Prostate gland (tissue), 2 donors: Measurements from ENCODE around the gene WDR77. TPM values are rescaled to one million over a fixed set of nuclear protein-coding genes. Genes with fewer than 3 reads are reported as not detected.

Experiments used
- DNase-seq: peaks from one replicate; pipeline ENCODE4 v3.0.0-alpha.2; 2019; ENCODE audit warnings: low spot score
- H3K27ac ChIP-seq, 2 donors: fragments of 200-600 bp; sonication (generic); 2 replicates each; pipeline ENCODE4 v1.5.1; 2017 to 2019
- H3K27me3 ChIP-seq: fragments of 200-600 bp; sonication (generic); replicated peaks from 2 replicates; pipeline ENCODE4 v1.5.1; 2019; ENCODE audit not compliant: insufficient read depth
- H3K36me3 ChIP-seq, 2 donors: fragments of 200-600 bp; sonication (generic); 1 replicate in 1 of 2; 2 replicates in 1 of 2; pipeline versions ENCODE4 v1.5.1 to v1.8.1; 2017 to 2019
- H3K4me1 ChIP-seq: fragments of 200-600 bp; sonication (generic); replicated peaks from 2 replicates; pipeline ENCODE4 v1.5.1; 2019
- H3K4me3 ChIP-seq, 2 donors: fragments of 200-600 bp; sonication (generic); 2 replicates each; pipeline ENCODE4 v1.5.1; 2017 to 2019
- H3K9me3 ChIP-seq: fragments of 200-600 bp; sonication (generic); 2 replicates; pipeline ENCODE4 v1.5.1; 2017
- CTCF ChIP-seq, 4 experiments: fragments of 200-600 bp in 2 of 4; fragments of 450-650 bp in 2 of 4; sonication (generic) in 2 of 4; IDR thresholded peaks; 1 replicate in 3 of 4; 2 replicates in 1 of 4; pipeline ENCODE4 v1.5.1; 2016 to 2019; ENCODE audit warnings: antibody characterized with exemption in 4 of 4, mild to moderate bottlenecking in 2 of 4, moderate library complexity in 2 of 4
- POLR2A ChIP-seq: fragments of 450-650 bp; IDR thresholded peaks from one replicate; pipeline ENCODE4 v1.6.1; 2016; ENCODE audit warnings: antibody characterized with exemption, mild to moderate bottlenecking
- POLR2AphosphoS5 ChIP-seq: sonication (generic); formaldehyde crosslinking; IDR thresholded peaks from one replicate; pipeline ENCODE4 v1.6.1; 2017; ENCODE audit warnings: antibody characterized with exemption
- WGBS: methylation state at CpG from one replicate; pipeline ENCODE4 v1.1.5; 2018; 5-methylcytosine and 5-hydroxymethylcytosine counted together
- intact Hi-C: fragments of 100-400 bp; cut with DNase I; formaldehyde crosslinking; loops from one replicate; pipeline ENCODE4 v1.14.2; 2022
- total RNA-seq, 2 donors: library from RNA; depleted of rRNA; stranded (reverse); fragments of >200 nt; gene quantifications; one replicate each; pipeline ENCODE4 v1.1.0, GENCODE V29; 2016

WDR77 gene
- total RNA-seq, 2 donors from 2014 or later: 19.1 to 31.6 TPM

GRCh38 chr1:111420377-111420776, 28.7 kb downstream of the WDR77 start:
- Histone ChIP-seq H3K27ac (no peak overlapping the region), H3K36me3 (no peaks in the 10 kb centered on the region), H3K4me1 (no peaks in the 10 kb centered on the region), H3K27me3 (no peaks in the 10 kb centered on the region), H3K9me3 (no peaks in the 10 kb centered on the region), H3K4me3 (no peak overlapping the region)
- intact Hi-C loops: no loop called here
- 69% methylated on average over 5 of the region's 5 CpGs for WGBS
- DNase-seq: peak; percentile 19
- TF ChIP-seq CTCF (IDR thresholded peaks at IDR 0.05) (no peak), POLR2A (no peak), POLR2AphosphoS5 (peak; percentile 25)

- no peak overlapping the region for H3K4me3 ChIP-seq
- DNase-seq: no peak
- no peak for TF ChIP-seq POLR2A
- TF ChIP-seq CTCF (IDR thresholded peaks at IDR 0.05): no peak
- no peak for TF ChIP-seq POLR2AphosphoS5
- no peaks in the 10 kb centered on the region for H3K27me3 ChIP-seq
- no peak overlapping the region for H3K27ac ChIP-seq
- H3K9me3 ChIP-seq: no peaks in the 10 kb centered on the region
- no peaks in the 10 kb centered on the region for H3K4me1 ChIP-seq
- intact Hi-C loops: no loop called here
- WGBS: 97% methylated on average over 1 of the region's 1 CpG
- no peaks in the 10 kb centered on the region for H3K36me3 ChIP-seq
Measured at GRCh38 chr1:111419037-111419436, 30.0 kb downstream of the WDR77 start.

GRCh38 chr1:111417755-111418154, 31.3 kb downstream of the WDR77 start:
- no peak for DNase-seq
- intact Hi-C loops: no loop called here
- no peaks in the 10 kb centered on the region for H3K4me1 ChIP-seq

GRCh38 chr1:111415461-111415860, 33.6 kb downstream of the WDR77 start:
- no peak for TF ChIP-seq POLR2AphosphoS5
- no peak for TF ChIP-seq CTCF (IDR thresholded peaks at IDR 0.05)
- TF ChIP-seq POLR2A: no peak
- Histone ChIP-seq H3K27me3 (no peaks in the 10 kb centered on the region), H3K27ac (no peak overlapping the region), H3K4me1 (no peaks in the 10 kb centered on the region), H3K9me3 (no peaks in the 10 kb centered on the region), H3K36me3 (no peaks in the 10 kb centered on the region), H3K4me3 (no peak overlapping the region)
- DNase-seq: no peak
- 84% methylated on average over 3 of the region's 3 CpGs for WGBS
- intact Hi-C loops: no loop called here

More at GRCh38 chr1:111417755-111418154, 31.3 kb downstream of the WDR77 start:
- Histone ChIP-seq H3K36me3 (no peaks in the 10 kb centered on the region), H3K27ac (no peak overlapping the region), H3K9me3 (no peaks in the 10 kb centered on the region), H3K4me3 (no peak overlapping the region), H3K27me3 (no peaks in the 10 kb centered on the region)
- TF ChIP-seq POLR2A (no peak), CTCF (IDR thresholded peaks at IDR 0.05) (no peak)
- WGBS: 88% methylated on average over 1 of the region's 1 CpG

- no peaks in the 10 kb centered on the region for H3K4me1 ChIP-seq
- intact Hi-C loops: no loop called here
- no peaks in the 10 kb centered on the region for H3K27me3 ChIP-seq
- no peak for TF ChIP-seq POLR2AphosphoS5
- TF ChIP-seq CTCF (IDR thresholded peaks at IDR 0.05): no peak
- TF ChIP-seq POLR2A: no peak
- 86% methylated on average over 2 of the region's 2 CpGs for WGBS
- no peak overlapping the region for H3K4me3 ChIP-seq
- no peaks in the 10 kb centered on the region for H3K36me3 ChIP-seq
- H3K9me3 ChIP-seq: no peaks in the 10 kb centered on the region
- H3K27ac ChIP-seq: no peak overlapping the region
- DNase-seq: no peak
Measured at GRCh38 chr1:111414756-111415155, 34.3 kb downstream of the WDR77 start.
